Peyer's patch (tissue), 4 donors: ENCODE measurements around the gene PLCB2. TPM values are rescaled to one million over a fixed set of nuclear protein-coding genes. Genes with fewer than 3 reads are reported as not detected.

Experiments used
- DNase-seq, 3 donors: peaks; one replicate each; pipeline ENCODE4 v3.0.0-alpha.2; 2017 to 2019
- H3K27ac ChIP-seq, 4 donors: fragments of 200-600 bp; sonication (generic); one replicate each; pipeline ENCODE4 v1.5.1; 2016 to 2019
- H3K27me3 ChIP-seq, 2 donors: fragments of 200-600 bp; sonication (generic); one replicate each; pipeline ENCODE4 v1.5.1; 2019
- H3K36me3 ChIP-seq, 3 donors: fragments of 200-600 bp; sonication (generic); one replicate each; pipeline ENCODE4 v1.5.1; 2016 to 2019
- H3K4me1 ChIP-seq, 4 donors: fragments of 200-600 bp; sonication (generic); one replicate each; pipeline ENCODE4 v1.5.1; 2016 to 2019
- H3K4me3 ChIP-seq, 4 donors: fragments of 200-600 bp; sonication (generic); 1 replicate in 3 of 4; 2 replicates in 1 of 4; pipeline ENCODE4 v1.5.1; 2016 to 2019; ENCODE audit warnings: mild to moderate bottlenecking in 1 of 4
- H3K9me3 ChIP-seq, 4 donors: fragments of 200-600 bp; sonication (generic); one replicate each; pipeline ENCODE4 v1.5.1; 2016 to 2019; ENCODE audit warnings: mild to moderate bottlenecking in 1 of 4
- CTCF ChIP-seq, 6 experiments: fragments of 450-650 bp in 4 of 6; fragments of 200-600 bp in 2 of 6; sonication (generic) in 1 of 6; IDR thresholded peaks; one replicate each; pipeline ENCODE4 v1.5.1; 2017 to 2019; ENCODE audit warnings: antibody characterized with exemption in 6 of 6, mild to moderate bottlenecking in 3 of 6, moderate library complexity in 1 of 6
- POLR2A ChIP-seq, 2 donors: fragments of 450-650 bp; IDR thresholded peaks; one replicate each; pipeline ENCODE4 v1.5.1; 2017; ENCODE audit warnings: antibody characterized with exemption in 2 of 2, mild to moderate bottlenecking in 2 of 2, moderate library complexity in 2 of 2
- total RNA-seq, 4 donors: library from RNA; depleted of rRNA; stranded (reverse); fragments of >200 nt; gene quantifications; one replicate each; pipeline ENCODE4 v1.1.0, GENCODE V29; 2016

Gene PLCB2
- total RNA-seq, 4 donors from 2014 or later, result 12.3 to 101 (median 15.7) TPM

GRCh38 chr15:40251486-40252140 lies 56.1 kb downstream of the PLCB2 start:
- no peak for TF ChIP-seq CTCF (IDR thresholded peaks at IDR 0.05)
- no peak for TF ChIP-seq POLR2A (IDR thresholded peaks at IDR 0.05)
- DNase-seq, result peak in 1 of 3 donors; percentile 24
- no peak overlapping the region for H3K4me3 ChIP-seq

GRCh38 chr15:40250771-40251483 lies 56.8 kb downstream of the PLCB2 start:
- no peak overlapping the region for H3K27ac ChIP-seq
- no peak for TF ChIP-seq POLR2A (IDR thresholded peaks at IDR 0.05)
- TF ChIP-seq CTCF (IDR thresholded peaks at IDR 0.05), result no peak
- H3K9me3 ChIP-seq, result no peaks in the 10 kb centered on the region
- H3K27me3 ChIP-seq, result no peaks in the 10 kb centered on the region
- peak in 1 of 3 donors; percentile 25 for DNase-seq
- H3K4me3 ChIP-seq, result no peak overlapping the region
- H3K36me3 ChIP-seq, result no peaks in the 10 kb centered on the region
- peaks cover 0 to 17% (median 9%) of the 10 kb centered on the region in 4 donors for H3K4me1 ChIP-seq

More at GRCh38 chr15:40251486-40252140, 56.1 kb downstream of the PLCB2 start:
- Histone ChIP-seq H3K27me3 (no peaks in the 10 kb centered on the region), H3K36me3 (no peaks in the 10 kb centered on the region), H3K9me3 (no peaks in the 10 kb centered on the region), H3K27ac (no peak overlapping the region), H3K4me1 (peaks cover 0 to 17% (median 9%) of the 10 kb centered on the region in 4 donors)

- H3K9me3 ChIP-seq, result no peaks in the 10 kb centered on the region
- no peaks in the 10 kb centered on the region for H3K36me3 ChIP-seq
- H3K27ac ChIP-seq, result no peak overlapping the region
- H3K4me3 ChIP-seq, result no peak overlapping the region
- peaks cover 0 to 17% (median 9%) of the 10 kb centered on the region in 4 donors for H3K4me1 ChIP-seq
- DNase-seq, result peak in 1 of 3 donors; percentile 3
- H3K27me3 ChIP-seq, result no peaks in the 10 kb centered on the region
- TF ChIP-seq CTCF (IDR thresholded peaks at IDR 0.05) (no peak), POLR2A (IDR thresholded peaks at IDR 0.05) (no peak)
These were observed 57.5 kb downstream of the PLCB2 start for GRCh38 chr15:40250304-40250656.

GRCh38 chr15:40249477-40250303 lies 58.0 kb downstream of the PLCB2 start:
- peak in 1 of 3 donors; percentile 30 for DNase-seq
- Histone ChIP-seq H3K36me3 (no peaks in the 10 kb centered on the region), H3K27ac (no peak overlapping the region), H3K4me1 (peaks cover 0 to 17% (median 9%) of the 10 kb centered on the region in 4 donors), H3K9me3 (no peaks in the 10 kb centered on the region), H3K27me3 (no peaks in the 10 kb centered on the region), H3K4me3 (no peak overlapping the region)
- TF ChIP-seq POLR2A (IDR thresholded peaks at IDR 0.05) (no peak), CTCF (IDR thresholded peaks at IDR 0.05) (no peak)

- DNase-seq, result no peak
- H3K9me3 ChIP-seq, result no peaks in the 10 kb centered on the region
- no peak overlapping the region for H3K4me3 ChIP-seq
- H3K27me3 ChIP-seq, result no peaks in the 10 kb centered on the region
- H3K4me1 ChIP-seq, result peaks cover 0 to 13% (median 8%) of the 10 kb centered on the region in 4 donors
- TF ChIP-seq POLR2A (IDR thresholded peaks at IDR 0.05) (no peak), CTCF (IDR thresholded peaks at IDR 0.05) (no peak)
- H3K36me3 ChIP-seq, result no peaks in the 10 kb centered on the region
- H3K27ac ChIP-seq, result no peak overlapping the region
These were observed 59.5 kb downstream of the PLCB2 start for GRCh38 chr15:40248006-40248783.
